ENCODE results near the gene ZBTB20. TPM values are rescaled to one million over a fixed set of nuclear protein-coding genes. Genes with fewer than 3 reads are reported as not detected.

The ZBTB20 gene
- polyA plus RNA-seq, 1 donor from 2014 or later = 4.8 TPM

DNA sequence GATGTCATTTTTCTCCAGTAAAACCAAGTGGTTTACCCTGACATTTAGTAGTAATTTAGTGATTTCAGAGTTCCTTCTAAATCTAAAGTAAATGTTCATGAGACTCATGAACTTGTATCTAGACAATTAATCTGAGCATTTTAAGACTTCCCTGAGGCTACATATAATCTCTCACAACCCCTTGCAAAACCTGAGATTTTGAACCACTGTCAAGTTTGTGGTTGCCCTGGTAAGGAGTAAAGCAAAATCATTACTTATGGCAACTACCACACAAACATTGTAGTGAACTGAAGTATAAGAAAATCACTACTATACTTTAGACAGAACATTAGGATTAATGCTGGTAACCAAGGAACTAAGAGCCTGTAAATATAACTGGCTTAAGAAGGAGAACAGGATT, 483.1 kb downstream of the ZBTB20 start:
- TF ChIP-seq, protein P1, sequence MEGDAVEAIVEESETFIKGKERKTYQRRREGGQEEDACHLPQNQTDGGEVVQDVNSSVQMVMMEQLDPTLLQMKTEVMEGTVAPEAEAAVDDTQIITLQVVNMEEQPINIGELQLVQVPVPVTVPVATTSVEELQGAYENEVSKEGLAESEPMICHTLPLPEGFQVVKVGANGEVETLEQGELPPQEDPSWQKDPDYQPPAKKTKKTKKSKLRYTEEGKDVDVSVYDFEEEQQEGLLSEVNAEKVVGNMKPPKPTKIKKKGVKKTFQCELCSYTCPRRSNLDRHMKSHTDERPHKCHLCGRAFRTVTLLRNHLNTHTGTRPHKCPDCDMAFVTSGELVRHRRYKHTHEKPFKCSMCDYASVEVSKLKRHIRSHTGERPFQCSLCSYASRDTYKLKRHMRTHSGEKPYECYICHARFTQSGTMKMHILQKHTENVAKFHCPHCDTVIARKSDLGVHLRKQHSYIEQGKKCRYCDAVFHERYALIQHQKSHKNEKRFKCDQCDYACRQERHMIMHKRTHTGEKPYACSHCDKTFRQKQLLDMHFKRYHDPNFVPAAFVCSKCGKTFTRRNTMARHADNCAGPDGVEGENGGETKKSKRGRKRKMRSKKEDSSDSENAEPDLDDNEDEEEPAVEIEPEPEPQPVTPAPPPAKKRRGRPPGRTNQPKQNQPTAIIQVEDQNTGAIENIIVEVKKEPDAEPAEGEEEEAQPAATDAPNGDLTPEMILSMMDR (IDR thresholded peaks at IDR 0.05; ENCODE audit: poor library complexity, severe bottlenecking) = no peak
- TF ChIP-seq POLR2AphosphoS5 (IDR thresholded peaks at IDR 0.05) (no peak), EP300 (conservative IDR thresholded peaks at IDR 0.05; ENCODE audit: poor library complexity, severe bottlenecking) (no peak)
- Histone ChIP-seq H3K9me3 (ENCODE audit: low read length) (no peaks in the 10 kb centered on the region), H4K20me1 (ENCODE audit: insufficient read depth) (no peaks in the 10 kb centered on the region)

DNA sequence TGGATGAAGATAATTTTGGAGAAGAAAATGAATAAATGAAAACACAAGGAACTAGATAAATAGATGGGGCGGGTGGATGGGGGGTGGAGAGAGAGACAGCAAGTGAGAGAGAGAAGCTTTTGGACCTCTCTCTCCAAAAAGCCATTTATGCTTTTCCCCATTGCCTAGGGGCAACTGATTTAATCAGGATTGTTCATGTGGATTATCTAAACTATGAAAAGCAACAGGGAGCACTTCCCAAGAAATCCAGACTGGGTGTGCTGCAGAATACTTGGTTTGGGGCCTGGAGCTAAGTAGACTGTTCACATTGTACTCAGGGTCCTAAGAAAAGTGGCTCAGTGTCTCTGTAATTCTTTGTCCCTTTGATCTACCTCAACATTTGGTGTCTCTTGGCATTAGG, 486.3 kb downstream of the ZBTB20 start:
- no peaks in the 10 kb centered on the region for H3K27me3 ChIP-seq (ENCODE audit: insufficient read depth, low read depth, low read length)
- H3F3A ChIP-seq (ENCODE audit: insufficient read depth, low read length, poor library complexity, severe bottlenecking) = no peaks in the 10 kb centered on the region
- no peak overlapping the region for H2AFZ ChIP-seq (ENCODE audit: low read depth, low read length)
- H3K4me3 ChIP-seq (ENCODE audit: low read length) = no peak overlapping the region
- H3K4me2 ChIP-seq (ENCODE audit: low read length) = no peak overlapping the region
- H3K9me2 ChIP-seq (ENCODE audit: insufficient read depth, low read length) = no peaks in the 10 kb centered on the region
- no peaks in the 10 kb centered on the region for H3K79me2 ChIP-seq (replicated peaks; ENCODE audit: insufficient read depth, low read length)
- no peak overlapping the region for H3K27ac ChIP-seq (ENCODE audit: low read length)
- TF ChIP-seq MXI1 (conservative IDR thresholded peaks at IDR 0.05; ENCODE audit: poor library complexity, severe bottlenecking) = no peak
- no peak for TF ChIP-seq EZH2 (IDR thresholded peaks at IDR 0.05; ENCODE audit: borderline replicate concordance, insufficient read depth, low read length, poor library complexity, severe bottlenecking)
- TF ChIP-seq TAF1 (IDR thresholded peaks at IDR 0.05; ENCODE audit: low read depth) = no peak
- TF ChIP-seq POLR2AphosphoS5 (IDR thresholded peaks at IDR 0.05) = no peak
- TF ChIP-seq SMC3 (conservative IDR thresholded peaks at IDR 0.05; ENCODE audit: poor library complexity) = no peak
- TF ChIP-seq, protein P1 (IDR thresholded peaks at IDR 0.05; ENCODE audit: poor library complexity, severe bottlenecking) = no peak
- H3K36me3 ChIP-seq (ENCODE audit: insufficient read depth, low read length) = no peaks in the 10 kb centered on the region
- no peaks in the 10 kb centered on the region for H4K20me1 ChIP-seq (ENCODE audit: insufficient read depth)
- no peaks in the 10 kb centered on the region for H3K9me3 ChIP-seq (ENCODE audit: low read length)
- no peak overlapping the region for H3K9ac ChIP-seq (ENCODE audit: low read length)

More for the DNA sequence above, 483.1 kb downstream of the ZBTB20 start:
- Histone ChIP-seq H3K79me2 (replicated peaks; ENCODE audit: insufficient read depth, low read length) (no peaks in the 10 kb centered on the region), H3K4me3 (ENCODE audit: low read length) (no peak overlapping the region), H2AFZ (ENCODE audit: low read depth, low read length) (no peak overlapping the region), H3K27ac (ENCODE audit: low read length) (no peak overlapping the region), H3F3A (ENCODE audit: insufficient read depth, low read length, poor library complexity, severe bottlenecking) (no peaks in the 10 kb centered on the region), H3K27me3 (ENCODE audit: insufficient read depth, low read depth, low read length) (no peaks in the 10 kb centered on the region), H3K9ac (ENCODE audit: low read length) (no peak overlapping the region), H3K9me2 (ENCODE audit: insufficient read depth, low read length) (no peaks in the 10 kb centered on the region), H3K36me3 (ENCODE audit: insufficient read depth, low read length) (no peaks in the 10 kb centered on the region), H3K4me2 (ENCODE audit: low read length) (no peak overlapping the region)

DNA sequence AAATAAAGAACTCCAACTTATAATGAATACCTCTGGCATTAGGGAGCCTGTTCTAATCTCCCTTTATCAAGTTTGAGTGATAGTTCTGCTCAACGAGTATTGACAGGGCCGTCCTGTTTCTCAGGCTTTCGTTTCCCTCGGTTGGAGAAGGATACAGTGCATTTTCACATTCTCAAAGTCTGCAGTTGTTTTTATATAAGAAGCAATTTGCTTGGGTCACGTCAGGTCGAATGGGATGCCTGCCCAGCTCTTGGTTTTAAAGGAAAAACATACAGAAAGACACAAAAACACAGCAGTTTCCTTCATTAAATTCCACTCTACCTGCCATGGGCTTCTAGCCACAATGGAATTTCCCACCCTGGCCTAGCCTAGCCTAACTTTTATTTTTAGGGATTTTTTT, 487.0 kb downstream of the ZBTB20 start:
- no peaks in the 10 kb centered on the region for H3F3A ChIP-seq (ENCODE audit: insufficient read depth, low read length, poor library complexity, severe bottlenecking)
- H3K27me3 ChIP-seq (ENCODE audit: insufficient read depth, low read depth, low read length) = no peaks in the 10 kb centered on the region
- H3K9me3 ChIP-seq (ENCODE audit: low read length) = no peaks in the 10 kb centered on the region
- TF ChIP-seq MXI1 (conservative IDR thresholded peaks at IDR 0.05; ENCODE audit: poor library complexity, severe bottlenecking) = no peak
- TF ChIP-seq, protein P2, sequence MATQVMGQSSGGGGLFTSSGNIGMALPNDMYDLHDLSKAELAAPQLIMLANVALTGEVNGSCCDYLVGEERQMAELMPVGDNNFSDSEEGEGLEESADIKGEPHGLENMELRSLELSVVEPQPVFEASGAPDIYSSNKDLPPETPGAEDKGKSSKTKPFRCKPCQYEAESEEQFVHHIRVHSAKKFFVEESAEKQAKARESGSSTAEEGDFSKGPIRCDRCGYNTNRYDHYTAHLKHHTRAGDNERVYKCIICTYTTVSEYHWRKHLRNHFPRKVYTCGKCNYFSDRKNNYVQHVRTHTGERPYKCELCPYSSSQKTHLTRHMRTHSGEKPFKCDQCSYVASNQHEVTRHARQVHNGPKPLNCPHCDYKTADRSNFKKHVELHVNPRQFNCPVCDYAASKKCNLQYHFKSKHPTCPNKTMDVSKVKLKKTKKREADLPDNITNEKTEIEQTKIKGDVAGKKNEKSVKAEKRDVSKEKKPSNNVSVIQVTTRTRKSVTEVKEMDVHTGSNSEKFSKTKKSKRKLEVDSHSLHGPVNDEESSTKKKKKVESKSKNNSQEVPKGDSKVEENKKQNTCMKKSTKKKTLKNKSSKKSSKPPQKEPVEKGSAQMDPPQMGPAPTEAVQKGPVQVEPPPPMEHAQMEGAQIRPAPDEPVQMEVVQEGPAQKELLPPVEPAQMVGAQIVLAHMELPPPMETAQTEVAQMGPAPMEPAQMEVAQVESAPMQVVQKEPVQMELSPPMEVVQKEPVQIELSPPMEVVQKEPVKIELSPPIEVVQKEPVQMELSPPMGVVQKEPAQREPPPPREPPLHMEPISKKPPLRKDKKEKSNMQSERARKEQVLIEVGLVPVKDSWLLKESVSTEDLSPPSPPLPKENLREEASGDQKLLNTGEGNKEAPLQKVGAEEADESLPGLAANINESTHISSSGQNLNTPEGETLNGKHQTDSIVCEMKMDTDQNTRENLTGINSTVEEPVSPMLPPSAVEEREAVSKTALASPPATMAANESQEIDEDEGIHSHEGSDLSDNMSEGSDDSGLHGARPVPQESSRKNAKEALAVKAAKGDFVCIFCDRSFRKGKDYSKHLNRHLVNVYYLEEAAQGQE (IDR thresholded peaks at IDR 0.05; ENCODE audit: borderline replicate concordance) = no peak
- TF ChIP-seq SMC3 (conservative IDR thresholded peaks at IDR 0.05; ENCODE audit: poor library complexity) = no peak
- no peak for TF ChIP-seq TAF1 (IDR thresholded peaks at IDR 0.05; ENCODE audit: low read depth)
- TF ChIP-seq POLR2AphosphoS5 (IDR thresholded peaks at IDR 0.05) = no peak
- no peak for TF ChIP-seq EP300 (conservative IDR thresholded peaks at IDR 0.05; ENCODE audit: poor library complexity, severe bottlenecking)
- TF ChIP-seq, protein P1 (IDR thresholded peaks at IDR 0.05; ENCODE audit: poor library complexity, severe bottlenecking) = no peak
- TF ChIP-seq EZH2 (IDR thresholded peaks at IDR 0.05; ENCODE audit: borderline replicate concordance, insufficient read depth, low read length, poor library complexity, severe bottlenecking) = no peak
- no peak for TF ChIP-seq RAD21 (conservative IDR thresholded peaks at IDR 0.05)
- H3K36me3 ChIP-seq (ENCODE audit: insufficient read depth, low read length) = no peaks in the 10 kb centered on the region
- no peak overlapping the region for H3K9ac ChIP-seq (ENCODE audit: low read length)
- no peaks in the 10 kb centered on the region for H3K79me2 ChIP-seq (replicated peaks; ENCODE audit: insufficient read depth, low read length)
- H3K27ac ChIP-seq (ENCODE audit: low read length) = no peak overlapping the region
- H3K4me3 ChIP-seq (ENCODE audit: low read length) = no peak overlapping the region
- H3K4me2 ChIP-seq (ENCODE audit: low read length) = no peak overlapping the region
- H3K9me2 ChIP-seq (ENCODE audit: insufficient read depth, low read length) = no peaks in the 10 kb centered on the region
- no peaks in the 10 kb centered on the region for H4K20me1 ChIP-seq (ENCODE audit: insufficient read depth)
- no peak overlapping the region for H2AFZ ChIP-seq (ENCODE audit: low read depth, low read length)

Measured in neural cell (in vitro differentiated cells).